ENCODE results near the gene PCYT1A.

DNA sequence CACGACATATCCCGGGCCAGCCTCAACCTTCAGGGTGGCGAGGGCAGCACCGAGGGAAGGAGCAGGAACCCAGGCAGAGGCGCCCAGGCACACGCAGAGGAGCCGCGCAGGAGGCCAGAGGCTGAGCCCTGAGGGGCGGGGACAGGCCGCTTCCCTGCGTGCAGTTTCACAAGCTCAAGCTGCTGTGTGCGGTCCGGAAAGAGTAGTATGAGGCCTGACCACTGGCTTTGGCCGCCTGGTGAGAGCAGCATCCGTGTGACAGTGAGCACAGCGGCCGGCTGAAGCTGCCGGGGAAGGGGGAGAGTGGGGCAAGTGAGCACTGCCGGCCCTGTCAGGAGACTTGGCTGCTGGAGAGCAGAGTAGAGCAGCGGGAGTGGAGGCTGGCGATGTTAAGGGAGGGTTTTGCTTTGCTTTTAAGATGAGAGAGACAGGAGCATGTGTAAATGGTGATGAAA is 85.0 kb downstream of the PCYT1A start:
- TF ChIP-seq, protein P1, sequence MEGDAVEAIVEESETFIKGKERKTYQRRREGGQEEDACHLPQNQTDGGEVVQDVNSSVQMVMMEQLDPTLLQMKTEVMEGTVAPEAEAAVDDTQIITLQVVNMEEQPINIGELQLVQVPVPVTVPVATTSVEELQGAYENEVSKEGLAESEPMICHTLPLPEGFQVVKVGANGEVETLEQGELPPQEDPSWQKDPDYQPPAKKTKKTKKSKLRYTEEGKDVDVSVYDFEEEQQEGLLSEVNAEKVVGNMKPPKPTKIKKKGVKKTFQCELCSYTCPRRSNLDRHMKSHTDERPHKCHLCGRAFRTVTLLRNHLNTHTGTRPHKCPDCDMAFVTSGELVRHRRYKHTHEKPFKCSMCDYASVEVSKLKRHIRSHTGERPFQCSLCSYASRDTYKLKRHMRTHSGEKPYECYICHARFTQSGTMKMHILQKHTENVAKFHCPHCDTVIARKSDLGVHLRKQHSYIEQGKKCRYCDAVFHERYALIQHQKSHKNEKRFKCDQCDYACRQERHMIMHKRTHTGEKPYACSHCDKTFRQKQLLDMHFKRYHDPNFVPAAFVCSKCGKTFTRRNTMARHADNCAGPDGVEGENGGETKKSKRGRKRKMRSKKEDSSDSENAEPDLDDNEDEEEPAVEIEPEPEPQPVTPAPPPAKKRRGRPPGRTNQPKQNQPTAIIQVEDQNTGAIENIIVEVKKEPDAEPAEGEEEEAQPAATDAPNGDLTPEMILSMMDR (optimal IDR thresholded peaks at IDR 0.05 in 1 of 3, IDR thresholded peaks at IDR 0.05 in 1 of 3, conservative IDR thresholded peaks at IDR 0.05 in 1 of 3; ENCODE audit: extremely low read depth in 1 of 3, insufficient read depth in 2 of 3, low read length in 3 of 3), result no peak
- TF ChIP-seq EZH2 (IDR thresholded peaks at IDR 0.05; ENCODE audit: low read length), result no peak

Data from keratinocyte (primary cell).